ENCODE measurements around the gene NDUFB6. TPM values are rescaled to one million over a fixed set of nuclear protein-coding genes. Genes with fewer than 3 reads are reported as not detected.
A peak's percentile ranks its signal among the peaks of the same experiment; 100 is the strongest.
"Not testable (repeated sequence)": the region's sequence is repeated elsewhere in the genome, so short reads cannot be mapped to it uniquely, and the experiment has no call there.

Gene NDUFB6
- total and polyA plus RNA-seq, 2 donors (not counting 1 experiment from before 2014, with no cell fraction given), result 35.5 to 60.9 TPM

DNA sequence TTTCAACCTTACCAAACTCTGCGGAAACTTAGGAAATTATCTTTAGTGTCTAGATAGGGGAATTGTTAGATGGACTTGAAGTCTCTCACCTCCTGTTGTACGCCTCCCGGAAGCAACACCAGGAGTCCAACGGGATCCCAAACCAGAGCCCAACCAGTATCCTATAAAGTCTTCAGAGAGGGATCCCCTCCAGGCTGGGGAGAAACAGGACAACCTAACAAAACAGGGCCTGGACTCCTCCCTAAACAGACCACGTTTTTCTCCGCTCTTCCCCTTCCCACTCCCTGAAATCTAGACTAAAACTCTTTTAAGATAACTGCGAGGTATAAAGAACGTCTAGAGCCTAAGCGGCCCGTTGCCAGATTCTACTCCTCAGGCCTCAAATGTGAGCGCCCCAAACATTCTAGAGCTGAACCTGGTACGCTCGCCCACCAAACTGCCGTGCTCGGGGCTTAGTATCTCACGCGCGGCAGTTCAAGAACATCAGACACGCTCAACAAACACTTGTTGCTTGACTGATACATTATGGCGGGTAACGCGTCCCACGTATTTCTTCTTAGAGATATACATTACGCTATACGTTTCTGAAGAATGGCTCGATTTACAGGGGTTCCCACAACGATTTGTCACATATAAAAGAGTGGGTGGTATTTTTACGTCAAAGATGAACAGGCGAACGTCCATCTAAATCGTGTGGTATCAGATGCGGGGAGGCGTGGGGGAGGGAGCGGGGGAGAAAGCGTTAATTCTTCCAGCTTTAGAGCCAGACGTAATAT is 21.5 kb downstream of the NDUFB6 start:
- Histone ChIP-seq H3K4me1 (ENCODE audit: control insufficient read depth, extremely low read depth, insufficient read depth, low read length) (no peaks in the 10 kb centered on the region), H3K9me3 (ENCODE audit: control insufficient read depth, insufficient read depth, low read depth, low read length) (no peaks in the 10 kb centered on the region), H3K79me2 (ENCODE audit: control insufficient read depth, insufficient read depth, low read length) (peaks cover 49% of the 10 kb centered on the region), H3K27ac (ENCODE audit: insufficient read depth, low read length) (peak overlapping the region; percentile 98), H2AFZ (ENCODE audit: low read length) (peak overlapping the region; percentile 41), H3K36me3 (ENCODE audit: control insufficient read depth, insufficient read depth, low read length) (no peaks in the 10 kb centered on the region), H3K4me2 (ENCODE audit: extremely low read depth, insufficient read depth, low read length) (peak overlapping the region; percentile 89), H4K20me1 (ENCODE audit: control insufficient read depth, extremely low read depth, insufficient read depth, low read length) (no peaks in the 10 kb centered on the region), H3K9ac (ENCODE audit: insufficient read depth, low read length) (peak overlapping the region; percentile 97), H3K27me3 (ENCODE audit: control insufficient read depth, insufficient read depth, low read length) (no peaks in the 10 kb centered on the region), H3K4me3 (replicated peaks in 1 of 4; ENCODE audit: control extremely low read depth in 1 of 4, insufficient read depth in 1 of 4, low read depth in 3 of 4, low read length in 4 of 4) (peak overlapping the region; percentile 67 to 90 (median 76))
- DNase-seq (ENCODE audit: low read depth in 2 of 2), result peak; percentile 51 to 60
- TF ChIP-seq, protein P1, sequence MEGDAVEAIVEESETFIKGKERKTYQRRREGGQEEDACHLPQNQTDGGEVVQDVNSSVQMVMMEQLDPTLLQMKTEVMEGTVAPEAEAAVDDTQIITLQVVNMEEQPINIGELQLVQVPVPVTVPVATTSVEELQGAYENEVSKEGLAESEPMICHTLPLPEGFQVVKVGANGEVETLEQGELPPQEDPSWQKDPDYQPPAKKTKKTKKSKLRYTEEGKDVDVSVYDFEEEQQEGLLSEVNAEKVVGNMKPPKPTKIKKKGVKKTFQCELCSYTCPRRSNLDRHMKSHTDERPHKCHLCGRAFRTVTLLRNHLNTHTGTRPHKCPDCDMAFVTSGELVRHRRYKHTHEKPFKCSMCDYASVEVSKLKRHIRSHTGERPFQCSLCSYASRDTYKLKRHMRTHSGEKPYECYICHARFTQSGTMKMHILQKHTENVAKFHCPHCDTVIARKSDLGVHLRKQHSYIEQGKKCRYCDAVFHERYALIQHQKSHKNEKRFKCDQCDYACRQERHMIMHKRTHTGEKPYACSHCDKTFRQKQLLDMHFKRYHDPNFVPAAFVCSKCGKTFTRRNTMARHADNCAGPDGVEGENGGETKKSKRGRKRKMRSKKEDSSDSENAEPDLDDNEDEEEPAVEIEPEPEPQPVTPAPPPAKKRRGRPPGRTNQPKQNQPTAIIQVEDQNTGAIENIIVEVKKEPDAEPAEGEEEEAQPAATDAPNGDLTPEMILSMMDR (conservative IDR thresholded peaks at IDR 0.05 in 1 of 2, IDR thresholded peaks at IDR 0.05 in 1 of 2; ENCODE audit: low read depth in 1 of 2, low read length in 2 of 2), result no peak
- no peak for TF ChIP-seq EZH2 (IDR thresholded peaks at IDR 0.05; ENCODE audit: low read length, missing control alignments)

DNA sequence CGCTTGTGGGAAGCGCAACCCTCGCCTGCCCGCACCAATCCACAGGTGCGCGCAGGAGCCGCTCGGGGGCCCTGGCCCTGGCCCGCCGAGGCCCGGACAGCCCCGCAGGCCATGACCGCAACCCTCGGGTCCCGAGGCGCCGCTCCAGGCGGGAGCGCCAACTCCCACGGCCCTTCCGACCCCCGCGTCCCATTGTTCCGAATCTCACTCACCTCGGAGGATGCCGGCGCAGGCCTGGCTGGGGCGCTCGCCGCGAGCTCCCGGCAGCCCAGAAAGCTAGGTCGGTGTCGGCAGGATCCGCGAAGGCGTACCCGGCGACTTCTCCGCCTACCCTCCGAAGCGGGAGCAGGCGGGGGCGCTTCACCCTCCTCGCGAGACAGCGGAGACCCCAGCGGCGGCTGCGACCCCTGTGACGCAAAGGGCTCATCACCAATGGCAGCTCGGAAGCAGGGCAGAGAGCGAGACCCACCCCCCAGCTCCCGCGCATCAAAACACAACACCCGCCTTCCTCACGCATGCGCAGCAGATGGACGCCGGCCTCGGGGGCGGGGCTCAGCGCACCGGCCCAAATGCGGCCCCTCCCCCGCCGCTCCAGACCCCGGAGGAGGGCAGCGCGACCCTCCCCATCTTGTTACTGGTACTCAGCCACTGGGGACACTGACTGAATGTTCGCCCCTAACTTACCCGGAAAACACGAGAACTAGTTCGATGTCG is 22.2 kb downstream of the NDUFB6 start:
- peak overlapping the region; percentile 90 for H3K4me2 ChIP-seq (ENCODE audit: extremely low read depth, insufficient read depth, low read length)
- H4K20me1 ChIP-seq (ENCODE audit: control insufficient read depth, extremely low read depth, insufficient read depth, low read length), result no peaks in the 10 kb centered on the region
- peak; percentile 89 to 94 for DNase-seq (ENCODE audit: low read depth in 2 of 2)

DNA sequence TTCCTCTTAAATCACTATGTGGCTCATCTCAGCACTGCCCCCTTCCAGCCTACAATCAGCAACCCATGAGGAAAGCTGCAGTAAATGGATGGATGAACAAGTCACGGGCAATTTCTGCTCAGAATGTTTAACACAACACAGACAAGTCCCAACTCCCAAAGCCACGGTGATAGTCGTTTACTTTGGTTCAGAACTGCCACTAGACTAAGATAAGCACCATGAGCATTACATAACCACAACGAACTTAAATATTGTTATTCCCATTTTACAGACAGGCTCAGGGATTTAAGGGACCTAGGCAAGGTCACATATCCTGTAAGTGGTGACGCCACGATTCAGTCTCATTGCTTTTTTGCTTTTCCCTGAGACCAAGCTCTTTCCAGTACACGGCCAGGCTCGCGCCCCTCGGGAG is 22.8 kb downstream of the NDUFB6 start:
- Histone ChIP-seq H2AFZ (ENCODE audit: low read length) (no peak overlapping the region), H3K4me2 (ENCODE audit: extremely low read depth, insufficient read depth, low read length) (peak overlapping the region; percentile 90), H4K20me1 (ENCODE audit: control insufficient read depth, extremely low read depth, insufficient read depth, low read length) (no peaks in the 10 kb centered on the region), H3K9ac (ENCODE audit: insufficient read depth, low read length) (peak overlapping the region; percentile 76), H3K27ac (ENCODE audit: insufficient read depth, low read length) (peak overlapping the region; percentile 98), H3K27me3 (ENCODE audit: control insufficient read depth, insufficient read depth, low read length) (no peaks in the 10 kb centered on the region), H3K9me3 (ENCODE audit: control insufficient read depth, insufficient read depth, low read depth, low read length) (no peaks in the 10 kb centered on the region), H3K36me3 (ENCODE audit: control insufficient read depth, insufficient read depth, low read length) (no peaks in the 10 kb centered on the region), H3K4me3 (replicated peaks in 1 of 4; ENCODE audit: control extremely low read depth in 1 of 4, insufficient read depth in 1 of 4, low read depth in 3 of 4, low read length in 4 of 4) (peak overlapping the region; percentile 67 to 90 (median 76)), H3K4me1 (ENCODE audit: control insufficient read depth, extremely low read depth, insufficient read depth, low read length) (no peaks in the 10 kb centered on the region), H3K79me2 (ENCODE audit: control insufficient read depth, insufficient read depth, low read length) (peaks cover 60% of the 10 kb centered on the region)
- peak; percentile 41 to 51 for DNase-seq (ENCODE audit: low read depth in 2 of 2)
- TF ChIP-seq, protein P1 (conservative IDR thresholded peaks at IDR 0.05 in 1 of 2, IDR thresholded peaks at IDR 0.05 in 1 of 2; ENCODE audit: low read depth in 1 of 2, low read length in 2 of 2), result peak in 1 of 2 donors; percentile 38
- TF ChIP-seq EZH2 (IDR thresholded peaks at IDR 0.05; ENCODE audit: low read length, missing control alignments), result no peak

More for the DNA sequence above, 22.2 kb downstream of the NDUFB6 start:
- Histone ChIP-seq H3K27ac (ENCODE audit: insufficient read depth, low read length) (peak overlapping the region; percentile 98), H3K79me2 (ENCODE audit: control insufficient read depth, insufficient read depth, low read length) (peaks cover 55% of the 10 kb centered on the region), H3K9me3 (ENCODE audit: control insufficient read depth, insufficient read depth, low read depth, low read length) (no peaks in the 10 kb centered on the region), H3K9ac (ENCODE audit: insufficient read depth, low read length) (peak overlapping the region; percentile 97), H2AFZ (ENCODE audit: low read length) (peak overlapping the region; percentile 41), H3K27me3 (ENCODE audit: control insufficient read depth, insufficient read depth, low read length) (no peaks in the 10 kb centered on the region), H3K4me3 (replicated peaks in 1 of 4; ENCODE audit: control extremely low read depth in 1 of 4, insufficient read depth in 1 of 4, low read depth in 3 of 4, low read length in 4 of 4) (peak overlapping the region; percentile 67 to 90 (median 76)), H3K4me1 (ENCODE audit: control insufficient read depth, extremely low read depth, insufficient read depth, low read length) (no peaks in the 10 kb centered on the region), H3K36me3 (ENCODE audit: control insufficient read depth, insufficient read depth, low read length) (no peaks in the 10 kb centered on the region)
- TF ChIP-seq, protein P1 (conservative IDR thresholded peaks at IDR 0.05 in 1 of 2, IDR thresholded peaks at IDR 0.05 in 1 of 2; ENCODE audit: low read depth in 1 of 2, low read length in 2 of 2), result no peak
- no peak for TF ChIP-seq EZH2 (IDR thresholded peaks at IDR 0.05; ENCODE audit: low read length, missing control alignments)

DNA sequence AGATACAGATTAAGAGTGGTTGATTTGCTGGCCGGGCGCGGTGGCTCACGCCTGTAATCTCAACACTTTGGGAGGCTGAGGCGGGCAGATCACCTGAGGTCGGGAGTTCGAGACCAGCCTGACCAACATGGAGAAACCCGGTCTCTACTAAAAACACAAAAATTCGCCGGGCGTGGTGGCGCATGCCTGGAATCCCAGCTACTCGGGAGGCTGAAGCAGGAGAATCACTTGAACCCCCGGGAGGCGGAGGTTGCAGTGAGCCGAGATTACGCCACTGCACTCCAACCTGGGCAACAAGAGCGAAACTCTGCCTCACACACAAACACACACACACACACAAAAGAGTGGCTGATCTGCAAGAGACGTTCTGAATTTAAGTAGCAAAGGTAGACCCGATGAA is 24.7 kb downstream of the NDUFB6 start:
- H3K36me3 ChIP-seq (ENCODE audit: control insufficient read depth, insufficient read depth, low read length); H3K27me3 ChIP-seq (ENCODE audit: control insufficient read depth, insufficient read depth, low read length); H3K4me2 ChIP-seq (ENCODE audit: extremely low read depth, insufficient read depth, low read length); H2AFZ ChIP-seq (ENCODE audit: low read length); H3K4me3 ChIP-seq (replicated peaks in 1 of 4; ENCODE audit: control extremely low read depth in 1 of 4, insufficient read depth in 1 of 4, low read depth in 3 of 4, low read length in 4 of 4); H3K4me1 ChIP-seq (ENCODE audit: control insufficient read depth, extremely low read depth, insufficient read depth, low read length); DNase-seq (ENCODE audit: low read depth in 2 of 2); H3K9me3 ChIP-seq (ENCODE audit: control insufficient read depth, insufficient read depth, low read depth, low read length); H4K20me1 ChIP-seq (ENCODE audit: control insufficient read depth, extremely low read depth, insufficient read depth, low read length); H3K27ac ChIP-seq (ENCODE audit: insufficient read depth, low read length); H3K9ac ChIP-seq (ENCODE audit: insufficient read depth, low read length): not testable (repeated sequence)
- peaks cover 72% of the 10 kb centered on the region for H3K79me2 ChIP-seq (ENCODE audit: control insufficient read depth, insufficient read depth, low read length)

All from fibroblast of lung (primary cell).